Sigmoid colon (tissue), 3 donors: ENCODE data around the gene NMUR1.
"Not testable (repeated sequence)": the region's sequence is repeated elsewhere in the genome, so short reads cannot be mapped to it uniquely, and the experiment has no call there.

ENCODE experiments used
- POLR2A ChIP-seq, 2 donors: fragments of 450-650 bp; IDR thresholded peaks; one replicate each; pipeline ENCODE4 v1.6.1; 2016; ENCODE audit warnings: antibody characterized with exemption in 2 of 2, mild to moderate bottlenecking in 2 of 2, moderate library complexity in 2 of 2
- TF ChIP-seq, protein P1 (sequence below), 4 experiments: fragments of 450-650 bp in 3 of 4; fragments of 200-600 bp in 1 of 4; IDR thresholded peaks; one replicate each; pipeline ENCODE4 v1.5.1; 2016 to 2019; ENCODE audit warnings: antibody characterized with exemption in 4 of 4, mild to moderate bottlenecking in 3 of 4, moderate library complexity in 2 of 4

DNA sequence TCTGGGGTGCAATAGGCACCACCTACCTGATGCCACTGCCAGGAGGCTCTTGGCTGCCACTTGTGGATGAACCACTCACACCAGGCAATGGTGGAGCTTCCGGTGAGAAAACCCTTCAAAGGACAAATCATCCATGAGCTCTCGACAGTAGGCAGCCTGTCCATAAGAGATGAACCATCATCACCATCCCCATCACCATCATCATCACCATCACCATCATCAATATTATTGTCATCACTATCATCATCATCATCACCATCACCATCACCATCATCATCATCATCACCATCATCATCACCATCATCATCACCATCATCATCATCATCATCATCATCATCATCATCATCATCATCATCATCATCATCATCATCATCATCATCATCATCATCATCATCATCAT is 48.4 kb upstream of the NMUR1 start:
- TF ChIP-seq, protein P1, sequence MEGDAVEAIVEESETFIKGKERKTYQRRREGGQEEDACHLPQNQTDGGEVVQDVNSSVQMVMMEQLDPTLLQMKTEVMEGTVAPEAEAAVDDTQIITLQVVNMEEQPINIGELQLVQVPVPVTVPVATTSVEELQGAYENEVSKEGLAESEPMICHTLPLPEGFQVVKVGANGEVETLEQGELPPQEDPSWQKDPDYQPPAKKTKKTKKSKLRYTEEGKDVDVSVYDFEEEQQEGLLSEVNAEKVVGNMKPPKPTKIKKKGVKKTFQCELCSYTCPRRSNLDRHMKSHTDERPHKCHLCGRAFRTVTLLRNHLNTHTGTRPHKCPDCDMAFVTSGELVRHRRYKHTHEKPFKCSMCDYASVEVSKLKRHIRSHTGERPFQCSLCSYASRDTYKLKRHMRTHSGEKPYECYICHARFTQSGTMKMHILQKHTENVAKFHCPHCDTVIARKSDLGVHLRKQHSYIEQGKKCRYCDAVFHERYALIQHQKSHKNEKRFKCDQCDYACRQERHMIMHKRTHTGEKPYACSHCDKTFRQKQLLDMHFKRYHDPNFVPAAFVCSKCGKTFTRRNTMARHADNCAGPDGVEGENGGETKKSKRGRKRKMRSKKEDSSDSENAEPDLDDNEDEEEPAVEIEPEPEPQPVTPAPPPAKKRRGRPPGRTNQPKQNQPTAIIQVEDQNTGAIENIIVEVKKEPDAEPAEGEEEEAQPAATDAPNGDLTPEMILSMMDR (IDR thresholded peaks at IDR 0.05): not testable (repeated sequence)
- TF ChIP-seq POLR2A (IDR thresholded peaks at IDR 0.05): not testable (repeated sequence)
